HUDEP-2 (cell line): ENCODE results near the gene CARD19.
"Not testable (repeated sequence)": the region's sequence is repeated elsewhere in the genome, so short reads cannot be mapped to it uniquely, and the experiment has no call there.

Experiments
- DNase-seq, 76 experiments: peaks; one replicate each; lab custom pipeline; 2025; ENCODE audit not compliant: unreplicated experiment in 76 of 76; lab: John Stamatoyannopoulos, UW

The CARD19 gene

DNA sequence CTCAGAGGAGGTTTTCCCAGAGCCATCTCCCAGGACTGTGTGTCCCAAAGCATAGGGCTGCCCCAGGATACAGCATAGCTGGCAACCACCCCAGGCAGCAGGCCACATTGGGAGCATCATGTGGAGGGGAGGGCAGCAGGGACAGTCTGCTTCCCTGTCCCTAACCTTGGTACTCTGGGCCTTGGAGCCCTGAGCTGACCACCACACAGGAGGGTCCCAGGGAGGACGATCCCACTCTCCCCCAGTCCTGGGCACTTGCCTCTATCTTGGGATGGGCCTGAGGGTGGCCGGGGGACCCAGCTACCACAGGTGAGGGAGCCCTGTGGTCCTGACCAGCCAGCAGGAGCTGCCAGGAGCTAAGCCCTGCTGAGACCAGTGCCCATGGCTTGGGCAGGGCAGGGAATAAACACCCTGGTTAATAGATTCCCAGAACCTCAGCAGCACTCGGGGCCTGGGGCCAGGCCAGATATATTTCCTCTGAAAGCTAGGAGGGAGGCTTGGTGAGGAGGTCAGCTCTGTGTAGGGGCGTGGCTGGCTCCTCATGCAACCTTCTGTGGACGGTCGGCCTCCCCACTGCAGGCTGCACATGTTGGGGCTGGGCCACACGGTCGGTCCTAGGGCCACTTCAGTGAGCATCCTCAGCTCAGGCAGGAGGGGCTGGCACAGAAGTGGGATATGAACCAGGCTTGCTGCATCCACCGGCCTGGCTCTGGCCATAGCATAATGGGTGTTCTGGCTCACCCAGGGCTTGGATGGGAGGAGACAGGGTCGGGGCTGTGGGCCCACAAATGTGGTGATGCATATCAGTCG is 33.9 kb downstream of the CARD19 start:
- no peak for DNase-seq

DNA sequence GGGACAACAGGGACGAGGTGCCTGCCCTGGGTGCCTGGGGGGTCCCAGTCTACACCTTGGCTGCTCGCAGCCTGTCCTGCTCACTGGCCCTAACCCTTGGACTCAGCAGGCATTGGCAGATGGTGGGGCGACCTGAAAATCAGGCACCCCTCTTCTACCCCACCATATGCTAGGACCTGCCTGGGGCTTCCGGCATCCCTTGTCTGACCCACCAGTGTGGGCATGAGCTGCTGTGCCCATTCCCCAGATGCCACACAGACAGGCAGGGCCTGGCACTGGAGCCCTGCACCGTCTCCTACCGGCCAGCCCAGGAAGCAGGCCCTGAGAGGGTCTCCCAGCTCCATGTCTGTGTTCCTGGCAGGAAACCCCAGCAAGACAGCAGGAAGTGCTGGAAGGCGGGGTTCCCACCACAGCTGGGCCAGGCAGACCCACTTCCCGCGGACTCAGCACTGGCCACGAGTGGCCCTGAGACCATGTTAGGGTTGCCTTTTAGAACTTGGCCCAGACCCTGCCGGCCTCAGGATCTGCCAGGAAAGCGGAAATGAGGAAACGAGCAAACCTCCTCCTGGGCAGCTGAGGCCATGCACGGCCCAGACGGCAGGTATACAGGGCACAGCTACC is 35.0 kb downstream of the CARD19 start:
- DNase-seq = no peak

DNA sequence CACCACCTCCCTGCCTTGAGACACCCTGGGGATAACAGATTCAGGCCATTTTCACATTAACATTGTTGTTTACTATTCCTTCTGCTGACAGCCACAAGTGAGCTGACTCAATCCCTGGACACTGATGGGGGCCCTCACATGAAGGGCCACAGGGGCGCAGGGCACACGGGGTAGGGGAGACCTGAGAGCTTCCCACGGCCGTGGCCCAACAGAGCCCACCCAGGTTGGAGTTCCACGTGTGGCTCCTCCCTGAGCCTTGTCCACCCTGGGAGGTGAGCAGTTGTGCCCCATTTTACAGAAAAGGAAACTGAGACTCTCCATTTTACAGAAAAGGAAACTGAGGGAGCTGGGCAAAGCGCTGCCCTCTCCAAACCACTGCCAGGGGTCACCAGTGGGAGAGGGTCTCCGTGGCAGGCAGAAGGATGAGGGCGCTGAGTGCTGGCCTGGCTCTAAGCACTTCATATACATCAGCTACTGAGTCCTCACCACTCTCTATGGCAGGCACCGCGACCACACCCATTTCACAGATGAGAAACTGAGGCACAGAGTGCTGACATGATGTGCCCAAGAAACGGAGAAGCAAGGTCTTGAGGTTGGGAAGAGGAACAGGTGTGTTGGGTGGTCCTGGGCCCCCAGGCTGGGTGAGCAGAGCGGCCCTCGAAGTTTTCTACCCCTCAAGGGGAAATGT is 35.7 kb downstream of the CARD19 start:
- no peak for DNase-seq

DNA sequence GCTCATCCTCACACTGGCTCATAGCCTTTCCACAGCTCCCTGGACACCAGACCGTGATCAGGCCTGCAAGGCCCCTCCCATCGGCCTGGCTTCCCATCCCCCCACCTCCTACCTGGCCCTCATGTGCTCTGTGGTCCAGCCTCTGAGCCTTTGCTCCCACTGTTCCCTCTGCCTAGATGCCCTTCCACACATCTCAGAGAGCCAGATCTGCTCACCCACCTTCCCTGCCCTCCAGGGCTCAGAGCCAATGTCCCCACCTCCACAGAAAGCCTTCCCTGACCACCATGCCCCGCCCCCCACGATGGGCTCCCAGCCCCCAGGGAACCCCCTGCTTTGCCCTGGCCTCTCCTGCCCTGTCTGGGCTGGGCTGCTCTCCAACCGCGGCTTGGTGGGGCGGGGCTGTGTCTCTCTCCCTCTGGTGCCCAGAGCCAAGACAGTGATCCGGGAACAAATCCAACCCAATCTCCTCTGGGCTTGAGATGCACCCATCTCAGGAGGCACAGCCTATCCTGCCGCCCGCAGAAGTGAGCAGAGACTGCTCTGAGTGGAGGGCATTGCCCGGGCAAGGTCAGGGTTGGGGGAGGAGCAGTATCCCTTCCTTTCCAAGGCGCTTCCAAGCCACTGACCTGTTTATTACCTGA is 36.4 kb downstream of the CARD19 start:
- DNase-seq = no peak

DNA sequence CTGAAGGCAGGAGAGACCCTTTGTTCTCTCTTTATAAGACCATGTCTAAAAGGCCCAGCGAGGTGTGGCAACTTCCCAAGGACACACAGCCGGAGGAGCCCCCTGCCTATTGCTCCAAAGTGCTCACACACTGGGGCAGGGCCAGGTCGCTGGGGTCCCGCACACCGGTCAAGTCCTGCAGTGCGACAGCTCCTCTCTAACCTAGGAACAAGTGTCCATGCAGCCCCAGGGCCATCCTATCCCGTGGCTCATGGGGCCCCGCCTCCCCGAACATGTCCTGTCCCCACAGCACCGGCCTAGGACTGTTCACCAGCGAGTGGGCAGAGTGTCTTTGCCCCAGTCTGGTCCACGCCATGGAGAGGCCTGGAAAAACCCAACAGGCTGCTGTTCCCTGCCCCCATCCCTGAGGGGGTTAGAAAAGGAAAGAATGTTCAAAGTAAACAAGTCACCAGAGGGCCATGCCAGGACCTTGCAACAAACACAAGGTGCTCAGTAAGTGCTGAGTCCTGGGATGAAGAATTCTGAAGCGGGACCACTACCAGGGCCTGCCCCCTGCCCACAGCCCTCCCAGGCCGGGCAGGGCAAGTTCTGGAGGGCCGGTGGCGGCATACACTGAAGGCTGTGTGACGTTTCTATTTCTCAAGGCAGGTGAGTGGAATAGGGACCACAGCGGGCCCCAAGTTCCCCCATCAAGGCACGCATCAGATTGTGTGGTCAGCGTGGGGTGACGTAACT is 37.1 kb downstream of the CARD19 start:
- DNase-seq = no peak

DNA sequence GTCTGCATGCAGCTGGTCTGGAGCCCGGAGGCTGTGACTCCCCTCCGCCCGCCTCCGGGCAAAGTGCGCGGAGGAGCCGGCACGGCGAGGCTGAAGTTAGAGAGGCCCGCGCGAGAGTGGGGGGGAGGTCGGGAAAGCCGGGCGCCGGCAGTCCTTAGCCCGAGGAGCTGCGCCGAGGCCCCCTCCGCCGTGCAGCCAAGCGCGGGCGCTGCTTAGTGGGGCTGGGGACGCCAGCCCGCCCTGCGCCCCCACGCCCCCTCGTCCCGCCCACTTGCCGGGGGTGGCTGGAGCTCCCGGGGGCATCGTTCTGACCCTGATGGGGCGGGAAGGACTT is 37.6 kb downstream of the CARD19 start:
- DNase-seq = peak in 3 of 76 experiments; percentile 7 to 30 (median 15)

DNA sequence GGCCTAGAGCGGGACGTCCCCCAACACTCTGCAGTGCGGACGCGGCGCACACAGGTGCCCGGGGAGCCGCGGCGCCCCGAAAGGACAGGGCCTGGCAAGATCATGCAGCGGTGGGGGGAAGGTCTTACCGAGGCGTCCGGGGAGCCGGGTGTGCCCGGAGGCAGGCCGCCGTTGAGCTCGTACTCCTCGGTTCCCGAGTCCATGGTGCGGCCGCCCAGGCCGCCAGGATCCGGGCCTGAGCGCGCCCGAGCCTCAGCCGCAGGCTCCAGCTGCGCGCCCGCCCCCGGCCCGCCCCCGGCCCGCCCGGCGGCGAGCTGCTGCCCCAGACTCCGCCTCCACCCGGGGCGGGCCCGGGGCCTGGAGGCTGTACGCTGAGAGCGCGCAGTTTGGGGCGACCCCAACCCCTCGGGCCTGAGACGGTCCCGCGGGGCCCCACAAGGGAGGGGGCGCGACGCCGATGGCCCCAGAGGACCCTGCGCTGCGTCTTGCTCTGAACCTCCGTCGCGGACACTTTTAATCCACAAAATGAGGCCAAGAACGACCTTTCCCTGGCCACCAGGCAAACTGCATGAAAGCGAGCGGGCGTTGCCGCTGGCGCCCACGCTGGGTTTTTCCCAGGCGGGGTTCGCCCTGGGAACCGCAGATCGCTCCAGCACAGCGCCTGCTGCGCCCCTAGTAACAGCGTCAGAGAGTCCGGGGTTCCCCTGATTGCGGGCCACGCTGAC is 38.2 kb downstream of the CARD19 start, which contains the start of gene NINJ1:
Gene NINJ1, minus strand, starts transcription at position 237 of the 725 bp plus-strand sequence. Its CDS starts 34 bp downstream, at position 203.
- DNase-seq = peak in 23 of 76 experiments; percentile 2 to 56 (median 21)

DNA sequence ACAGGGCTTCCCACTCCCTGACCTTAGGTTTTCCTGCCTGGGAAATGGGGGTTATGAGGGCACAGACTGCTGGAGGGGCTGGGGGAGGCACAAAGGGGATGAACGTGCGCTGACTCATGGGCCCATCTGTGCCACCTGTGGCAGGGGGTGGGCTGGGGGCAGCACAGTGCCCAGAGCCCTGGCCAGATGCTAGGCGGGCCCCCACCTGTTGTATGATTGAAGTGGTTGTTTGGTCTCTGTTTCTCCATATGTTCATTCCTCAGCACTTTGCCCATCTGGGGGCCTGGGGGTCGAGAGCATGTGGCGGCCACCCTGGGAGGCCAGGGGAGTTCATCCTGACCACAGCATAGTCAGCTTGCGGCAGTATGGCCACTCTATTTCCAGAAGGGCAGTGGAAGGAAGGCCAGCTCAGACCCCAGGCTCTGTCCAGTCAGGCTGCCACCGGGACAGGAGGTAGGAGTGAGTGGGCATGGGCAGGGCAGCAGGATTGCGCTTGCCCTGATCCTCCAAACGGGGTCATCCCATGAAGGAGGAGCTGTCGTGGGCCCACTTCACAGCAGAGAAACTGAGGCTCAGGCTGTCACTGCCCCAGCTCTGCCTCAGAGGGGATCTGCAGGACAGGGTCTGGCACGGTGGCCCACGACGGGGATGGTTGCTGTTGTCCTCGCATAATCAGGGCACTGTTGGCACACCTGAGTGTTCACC is 38.9 kb downstream of the CARD19 start:
- DNase-seq = no peak

DNA sequence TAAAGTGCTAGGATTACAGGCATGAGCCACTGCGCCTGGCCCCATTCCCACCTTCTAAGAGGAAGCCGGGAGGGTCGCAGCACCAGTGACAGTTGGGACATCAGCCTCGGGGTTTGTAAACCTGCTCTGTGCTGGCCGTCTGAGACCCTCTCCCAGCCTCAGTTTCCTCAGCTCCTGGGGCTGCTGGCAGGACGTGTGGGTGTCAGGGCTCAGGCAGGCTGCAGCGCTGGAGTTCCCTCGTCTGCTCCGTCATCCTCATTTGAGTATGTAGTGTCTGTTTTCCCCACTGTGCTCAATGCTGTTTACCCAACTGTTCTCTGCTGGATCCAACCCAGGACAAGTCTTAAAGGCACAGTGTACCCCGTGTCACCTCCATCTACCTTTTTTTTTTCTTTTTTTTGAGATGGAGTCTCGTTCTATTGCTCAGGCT is 40.0 kb downstream of the CARD19 start:
- no peak for DNase-seq

DNA sequence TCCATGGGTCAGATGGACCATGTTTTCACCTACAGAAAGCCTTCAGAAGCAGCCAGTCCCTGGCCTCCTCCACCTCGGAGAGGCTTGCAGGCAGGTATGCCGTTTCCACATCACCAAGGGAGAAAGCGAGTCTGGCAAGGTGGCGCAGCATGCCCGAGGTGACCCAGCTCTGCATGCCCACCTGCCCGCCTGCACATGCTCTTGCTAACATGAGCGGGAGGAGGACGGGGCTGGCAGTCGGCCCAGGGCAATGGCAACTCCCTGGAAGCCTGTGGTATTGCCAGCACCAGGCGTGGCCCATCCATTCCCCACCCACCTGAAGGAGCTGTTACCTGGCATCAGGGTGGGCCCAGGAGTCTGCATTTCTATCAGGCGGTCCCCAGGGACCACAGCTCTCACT is 41.3 kb downstream of the CARD19 start:
- DNase-seq = no peak

DNA sequence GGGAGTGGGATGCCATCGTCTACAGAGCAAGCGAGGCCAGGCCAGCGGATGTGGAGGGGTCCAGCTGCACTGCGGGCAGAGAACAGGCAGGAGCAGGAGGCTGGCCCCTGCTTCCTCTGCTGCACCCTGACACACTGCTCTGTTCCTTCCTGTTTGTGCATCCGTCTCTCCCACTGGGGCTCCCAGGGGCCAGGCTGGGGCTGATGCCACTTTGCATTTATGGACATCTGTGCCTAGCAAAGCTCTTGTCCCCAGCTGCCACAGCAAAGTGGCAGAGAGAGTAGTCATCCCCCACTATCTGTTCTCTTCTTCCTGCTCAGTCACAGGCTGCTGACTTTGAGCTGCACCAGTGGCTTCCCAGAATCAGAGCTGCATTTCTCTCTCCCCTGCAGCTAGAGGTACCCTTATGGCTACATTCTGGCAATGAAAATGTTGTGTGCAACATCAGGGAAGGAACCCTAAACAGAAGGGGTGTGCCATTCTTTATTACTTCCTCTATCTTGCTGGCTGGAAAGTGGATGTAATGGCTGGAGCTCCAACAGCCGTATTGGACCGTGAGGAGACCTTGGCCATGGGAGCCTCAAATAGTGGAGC is 42.3 kb downstream of the CARD19 start:
- DNase-seq = no peak

DNA sequence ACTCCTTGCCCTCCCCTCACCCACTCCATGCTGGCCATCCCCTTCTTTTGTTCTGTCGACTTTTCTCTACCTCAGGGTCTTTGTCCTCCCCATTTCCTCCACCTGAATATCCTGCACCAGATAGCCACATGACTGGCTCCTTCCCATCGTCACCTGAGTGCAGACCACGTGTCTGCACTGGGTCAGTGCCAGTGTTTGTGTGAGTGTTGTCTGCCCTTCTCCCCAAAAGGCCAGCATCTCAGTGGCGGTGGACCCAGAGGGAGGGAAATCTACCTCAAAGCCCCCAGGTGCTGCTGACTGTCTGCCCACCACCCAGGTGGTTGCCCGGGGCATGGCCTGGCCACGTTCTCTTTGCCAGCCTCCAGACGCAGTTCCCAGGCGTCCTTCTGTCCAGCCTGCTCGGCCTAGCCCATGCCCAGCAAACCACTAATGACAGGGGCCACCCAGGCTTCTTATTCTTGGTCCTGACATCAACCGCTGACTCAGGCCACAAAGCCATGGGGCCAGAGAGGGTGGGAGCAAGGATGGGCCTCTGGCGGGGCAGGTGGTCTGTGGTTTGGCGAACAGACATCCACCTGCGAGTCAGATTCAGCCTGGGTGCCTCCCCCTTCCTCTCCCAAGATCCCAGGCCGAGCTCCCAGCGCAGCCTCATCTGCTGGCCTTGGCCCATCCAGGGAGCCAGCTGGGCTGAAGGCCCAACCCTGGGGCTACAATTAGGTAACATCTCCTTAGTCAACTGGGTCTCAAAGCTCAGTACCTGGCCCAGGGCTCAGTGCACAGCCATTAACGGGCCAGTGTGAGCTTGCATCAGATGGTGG is 43.6 kb downstream of the CARD19 start:
- DNase-seq = no peak

DNA sequence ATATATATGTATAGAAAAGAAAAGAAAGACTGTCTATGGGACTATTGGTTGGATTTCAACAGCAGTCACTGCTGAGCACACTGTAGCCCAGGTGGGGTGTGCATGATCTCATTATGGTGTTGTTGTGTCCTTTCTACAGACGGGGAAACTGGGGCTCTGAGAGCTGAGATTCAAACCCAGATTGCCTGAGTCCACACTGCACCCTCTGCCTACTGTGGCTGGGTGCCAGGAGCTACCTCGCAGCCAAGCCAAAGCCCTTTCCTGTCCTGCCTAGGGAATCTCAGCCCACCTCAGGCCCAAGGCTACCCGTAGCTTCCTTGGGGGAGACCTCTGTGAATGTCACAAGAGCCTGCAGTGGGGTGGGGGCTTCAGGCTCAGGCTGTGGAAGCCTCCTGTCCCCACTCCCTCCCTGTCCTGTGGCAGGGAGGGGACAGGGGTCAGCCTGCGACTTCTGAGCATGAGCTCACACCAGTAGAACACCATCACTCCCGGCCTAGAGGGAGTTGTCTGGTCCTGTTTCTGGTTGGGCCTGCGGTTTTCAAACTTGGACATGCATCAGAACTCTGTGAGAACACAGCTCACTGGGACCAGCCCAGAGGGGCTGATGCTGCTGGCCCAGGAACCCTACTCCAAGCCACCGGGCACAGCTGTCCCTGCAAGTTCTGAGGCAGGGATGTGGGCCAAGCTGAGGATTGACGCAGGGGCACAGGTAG is 45.9 kb downstream of the CARD19 start:
- no peak for DNase-seq

DNA sequence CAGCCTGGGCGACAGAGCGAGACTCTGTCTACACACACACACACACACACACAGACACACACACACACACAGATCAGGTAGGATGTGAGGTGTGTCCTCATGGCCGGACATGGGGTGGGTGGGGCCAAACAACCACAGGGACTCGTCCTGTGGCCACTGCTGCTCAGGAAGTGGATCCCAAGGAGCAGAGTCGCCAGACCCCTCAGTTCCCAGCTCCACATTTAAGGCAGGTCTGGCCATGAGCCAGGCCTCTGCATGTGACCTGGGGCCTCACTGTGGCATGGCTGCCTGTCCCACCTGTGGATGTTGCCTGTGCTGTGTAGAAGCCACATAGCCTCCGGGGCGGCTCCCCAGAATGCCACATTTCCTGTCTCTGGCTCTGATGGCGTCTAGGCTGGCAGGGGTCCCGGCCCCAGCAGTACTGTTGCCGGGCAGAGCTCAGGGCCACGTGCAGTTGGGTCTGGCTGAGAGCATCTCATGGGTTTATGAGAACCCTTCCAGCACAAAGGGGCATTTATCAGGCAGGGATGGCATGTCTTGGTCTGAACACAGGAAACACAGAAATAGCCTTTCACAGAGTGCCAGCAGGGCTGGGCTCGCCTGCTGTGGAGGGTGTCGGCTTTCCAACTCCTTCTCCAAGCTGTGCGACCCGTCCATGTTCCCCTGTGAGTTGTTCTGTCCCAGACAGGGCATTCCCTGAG is 48.0 kb downstream of the CARD19 start:
- no peak for DNase-seq

DNA sequence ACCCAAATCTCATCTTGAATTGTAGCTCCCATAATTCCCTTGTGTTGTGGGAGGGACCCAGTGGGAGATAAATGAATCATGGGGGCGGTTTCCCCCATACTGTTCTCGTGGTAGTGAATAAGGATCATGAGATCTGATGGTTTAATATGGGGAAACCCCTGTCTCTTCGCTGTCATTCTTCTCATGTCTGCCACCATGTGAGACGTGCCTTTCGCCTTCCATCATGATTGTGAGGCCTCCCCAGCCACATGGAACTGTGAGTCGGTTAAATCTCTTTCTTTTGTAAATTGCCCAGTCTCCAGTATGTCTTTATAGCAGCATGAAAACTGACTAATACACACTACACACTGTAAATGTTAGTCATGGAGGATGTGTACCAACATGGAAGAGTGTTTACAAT is 50.7 kb downstream of the CARD19 start:
- not testable (repeated sequence) for DNase-seq

DNA sequence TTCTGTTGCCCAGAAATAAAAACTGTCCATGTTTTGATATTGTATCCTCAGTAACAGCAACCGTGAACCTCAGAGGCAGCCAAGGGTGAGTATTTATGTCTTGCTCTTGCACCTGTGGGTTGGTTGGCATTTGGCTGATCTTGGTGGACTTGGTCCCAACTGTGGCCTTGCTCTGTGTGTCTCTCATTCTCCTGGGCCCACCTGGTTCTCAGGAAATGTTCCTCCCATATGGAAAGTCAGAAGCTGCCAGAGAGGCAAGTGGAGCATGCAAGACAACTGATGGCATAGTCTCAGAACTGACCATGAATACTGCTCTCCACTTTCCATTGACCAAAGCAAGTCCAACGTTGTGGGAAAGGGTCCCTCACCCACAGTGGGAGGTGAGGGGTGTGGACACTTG is 51.6 kb downstream of the CARD19 start:
- DNase-seq = no peak

DNA sequence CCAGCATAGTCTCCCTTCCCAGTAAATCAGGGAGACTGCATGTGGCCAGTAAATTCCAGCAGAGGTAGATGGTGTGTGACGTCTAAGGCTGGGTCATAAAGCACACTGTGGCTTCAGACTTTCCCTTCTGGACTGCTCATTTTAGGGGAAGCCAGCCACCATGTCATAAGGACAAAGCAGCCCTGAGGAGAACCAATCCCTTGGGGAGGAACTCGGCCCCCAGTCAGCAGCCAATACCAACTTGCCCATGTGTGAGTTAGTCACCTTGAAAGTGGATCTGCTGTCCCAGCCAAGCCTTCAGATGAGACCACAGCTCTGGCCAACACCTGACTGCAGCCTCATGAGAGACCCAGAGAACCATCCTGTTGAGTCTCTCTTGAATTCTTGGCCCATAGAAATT is 52.7 kb downstream of the CARD19 start:
- no peak for DNase-seq
